Karpas-422 (cell line): ENCODE results near the gene SCRT2. TPM values are rescaled to one million over a fixed set of nuclear protein-coding genes. Genes with fewer than 3 reads are reported as not detected.

Experiments used
- DNase-seq: peaks from one replicate; pipeline ENCODE4 v3.0.0-alpha.2; 2015
- H2AFZ ChIP-seq: fragments of 200-600 bp; sonication (generic); 2 replicates; pipeline ENCODE4 v1.6.1; 2014; ENCODE audit warnings: antibody characterized with exemption, low read length, mixed read lengths
- H3K27ac ChIP-seq: fragments of 200-600 bp; sonication (generic); 2 replicates; pipeline ENCODE4 v1.5.1; 2014; ENCODE audit warnings: mild to moderate bottlenecking, low read length, moderate library complexity
- H3K27me3 ChIP-seq: fragments of 200-600 bp; sonication (generic); 2 replicates; pipeline ENCODE4 v1.6.1; 2014; ENCODE audit warnings: low read length, mixed read lengths
- H3K36me3 ChIP-seq: fragments of 200-600 bp; sonication (generic); 2 replicates; pipeline ENCODE4 v1.6.1; 2014; ENCODE audit warnings: low read length, mixed read lengths; ENCODE audit not compliant: insufficient read depth
- H3K4me1 ChIP-seq: fragments of 200-600 bp; sonication (generic); 2 replicates; pipeline ENCODE4 v1.6.1; 2014; ENCODE audit warnings: mild to moderate bottlenecking, low read length, mixed read lengths
- H3K4me2 ChIP-seq: fragments of 200-600 bp; sonication (generic); 2 replicates; pipeline ENCODE4 v1.6.1; 2014; ENCODE audit warnings: low read length, low read depth, mild to moderate bottlenecking; ENCODE audit not compliant: poor library complexity, severe bottlenecking
- H3K4me3 ChIP-seq: fragments of 200-600 bp; sonication (generic); 2 replicates; pipeline ENCODE4 v1.5.1; 2014; ENCODE audit warnings: mild to moderate bottlenecking, antibody characterized with exemption, low read length, mixed read lengths
- H3K79me2 ChIP-seq: fragments of 200-600 bp; sonication (generic); 2 replicates; pipeline ENCODE4 v1.6.1; 2014; ENCODE audit warnings: mild to moderate bottlenecking, low read length, mixed read lengths
- H3K9ac ChIP-seq: fragments of 200-600 bp; sonication (generic); 2 replicates; pipeline ENCODE4 v1.6.0; 2014; ENCODE audit warnings: low read length
- H3K9me2 ChIP-seq: fragments of 200-600 bp; sonication (generic), shearing (Covaris generic); replicated peaks from 2 replicates; pipeline ENCODE4 v1.6.0; 2014; ENCODE audit warnings: mild to moderate bottlenecking, low read length, moderate library complexity; ENCODE audit not compliant: insufficient read depth
- H3K9me3 ChIP-seq: fragments of 300-700, 200-600 bp; sonication (generic); 2 replicates; pipeline ENCODE4 v1.6.1; 2014; ENCODE audit warnings: low read length, mixed read lengths
- H4K20me1 ChIP-seq: fragments of 200-600 bp; sonication (generic); 2 replicates; pipeline ENCODE4 v1.6.1; 2014; ENCODE audit warnings: mild to moderate bottlenecking, antibody characterized with exemption, low read length, low read depth; ENCODE audit not compliant: insufficient read depth
- total RNA-seq: library from RNA; depleted of rRNA; stranded (reverse); fragments of >200 nt; shearing (Covaris generic); gene quantifications from 2 replicates; pipeline ENCODE4 v1.2.3, GENCODE V29; 2014; ENCODE audit warnings: low replicate concordance

SCRT2 gene
- total RNA-seq, 1 experiment from 2014 or later, result not detected

DNA sequence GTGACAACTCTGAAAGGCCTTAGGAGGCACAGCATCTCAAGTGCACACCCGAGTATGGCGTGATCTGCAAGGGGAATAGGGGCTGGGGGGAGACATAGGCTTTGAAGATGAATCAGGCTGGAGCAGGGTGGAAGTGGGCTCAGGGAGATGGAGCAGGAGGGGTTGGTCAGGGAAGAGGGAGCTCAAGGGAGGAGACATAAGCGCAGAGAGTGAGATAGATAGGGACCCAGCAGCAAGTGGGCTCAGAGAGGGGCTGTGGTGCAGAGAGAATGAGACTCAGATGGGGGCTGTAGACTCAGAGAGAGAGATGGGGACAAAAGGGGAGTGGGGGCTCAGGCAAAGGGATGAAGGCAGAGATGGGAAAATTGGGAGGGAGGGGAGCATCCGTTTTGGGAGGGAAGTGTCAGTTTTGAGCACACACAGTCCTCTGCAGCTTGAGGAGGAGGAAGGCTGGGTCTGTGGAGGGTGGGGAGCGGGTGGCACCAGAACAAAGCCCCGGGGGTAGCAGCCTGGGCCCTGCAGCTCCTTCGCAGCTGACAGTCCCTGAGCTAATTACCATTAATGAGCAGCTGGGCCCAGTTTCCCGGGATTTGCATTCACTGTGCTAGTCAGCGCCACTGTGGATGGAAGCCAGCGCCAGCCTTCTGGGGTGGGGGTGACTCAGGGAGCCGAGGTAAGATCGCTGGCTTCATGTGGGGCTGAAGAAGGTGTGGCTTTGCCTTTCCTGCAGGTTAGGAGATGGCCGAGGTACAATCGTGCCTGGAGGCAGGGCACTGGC lies 41.3 kb downstream of the SCRT2 start:
- Histone ChIP-seq H3K27ac (no peak overlapping the region), H3K4me3 (no peak overlapping the region), H3K9ac (no peak overlapping the region), H2AFZ (no peak overlapping the region), H4K20me1 (no peaks in the 10 kb centered on the region), H3K9me3 (no peaks in the 10 kb centered on the region), H3K79me2 (no peaks in the 10 kb centered on the region), H3K36me3 (no peaks in the 10 kb centered on the region), H3K4me2 (no peak overlapping the region), H3K4me1 (no peaks in the 10 kb centered on the region), H3K27me3 (no peaks in the 10 kb centered on the region), H3K9me2 (no peaks in the 10 kb centered on the region)
- DNase-seq, result no peak

DNA sequence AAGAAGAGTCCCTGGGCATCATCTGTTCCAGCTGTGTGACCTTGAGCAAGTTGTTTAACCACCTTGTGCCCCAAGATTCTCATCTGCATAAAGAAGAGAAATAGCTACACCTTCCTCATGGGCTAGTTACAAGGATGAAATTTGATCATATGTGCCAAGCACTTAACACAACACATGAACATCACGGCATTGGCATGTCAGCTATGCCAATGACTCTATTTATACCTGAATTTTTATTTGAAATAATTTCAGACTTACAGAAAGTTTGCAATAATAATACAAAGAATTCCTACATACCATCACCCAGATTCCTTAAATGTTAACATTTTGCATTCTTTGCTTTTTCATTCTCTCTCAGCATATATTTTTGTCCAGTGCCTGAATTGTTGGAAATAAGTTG lies 44.5 kb downstream of the SCRT2 start:
- Histone ChIP-seq H3K9me2 (no peaks in the 10 kb centered on the region), H3K4me2 (no peak overlapping the region), H3K79me2 (no peaks in the 10 kb centered on the region), H3K9ac (no peak overlapping the region), H3K4me3 (no peak overlapping the region), H3K4me1 (no peaks in the 10 kb centered on the region), H3K27ac (no peak overlapping the region), H3K27me3 (no peaks in the 10 kb centered on the region), H4K20me1 (no peaks in the 10 kb centered on the region), H3K9me3 (no peaks in the 10 kb centered on the region), H3K36me3 (no peaks in the 10 kb centered on the region), H2AFZ (no peak overlapping the region)
- no peak for DNase-seq

GRCh38 chr20:626579-626978 lies 49.0 kb downstream of the SCRT2 start:
- no peaks in the 10 kb centered on the region for H3K79me2 ChIP-seq
- H3K4me2 ChIP-seq, result no peak overlapping the region
- no peak overlapping the region for H3K4me3 ChIP-seq

DNA sequence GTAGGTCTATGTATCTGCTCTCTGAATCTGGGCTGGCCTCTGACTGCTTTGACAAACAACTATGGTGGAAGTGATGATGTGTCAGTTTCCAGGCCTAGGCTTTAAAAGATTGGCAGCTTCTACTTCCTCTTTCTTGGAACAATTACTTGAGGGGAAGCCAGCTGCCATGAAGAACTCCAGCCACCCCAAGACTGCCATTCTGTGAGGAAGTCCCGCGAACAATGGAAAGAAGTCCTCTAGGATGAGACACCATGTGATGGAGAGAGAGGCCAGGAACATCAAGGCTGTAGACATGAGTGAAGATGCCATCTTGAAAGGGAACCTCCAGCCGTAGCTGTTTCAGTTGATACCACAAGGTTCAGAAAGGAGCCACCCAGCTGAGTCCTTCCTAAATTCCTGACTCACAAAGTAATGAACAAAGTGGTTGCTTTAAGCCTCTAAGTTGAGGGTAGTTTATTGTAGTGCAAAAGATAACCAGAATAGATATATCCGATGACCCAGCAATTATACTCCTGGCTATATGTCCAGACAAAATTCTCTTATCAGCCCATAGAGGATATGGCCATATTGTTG lies 50.2 kb downstream of the SCRT2 start:
- no peak overlapping the region for H3K4me3 ChIP-seq
- no peaks in the 10 kb centered on the region for H3K4me1 ChIP-seq
- H3K79me2 ChIP-seq, result no peaks in the 10 kb centered on the region
- no peak overlapping the region for H3K27ac ChIP-seq
- no peak overlapping the region for H2AFZ ChIP-seq
- H3K36me3 ChIP-seq, result no peaks in the 10 kb centered on the region
- no peak for DNase-seq
- no peaks in the 10 kb centered on the region for H4K20me1 ChIP-seq
- no peak overlapping the region for H3K9ac ChIP-seq
- H3K9me3 ChIP-seq, result no peaks in the 10 kb centered on the region
- no peaks in the 10 kb centered on the region for H3K9me2 ChIP-seq
- H3K27me3 ChIP-seq, result no peaks in the 10 kb centered on the region
- no peak overlapping the region for H3K4me2 ChIP-seq

More at GRCh38 chr20:626579-626978, 49.0 kb downstream of the SCRT2 start:
- Histone ChIP-seq H2AFZ (no peak overlapping the region), H3K27ac (no peak overlapping the region), H3K36me3 (no peaks in the 10 kb centered on the region), H3K27me3 (no peaks in the 10 kb centered on the region), H3K9ac (no peak overlapping the region), H3K4me1 (no peaks in the 10 kb centered on the region), H4K20me1 (no peaks in the 10 kb centered on the region), H3K9me2 (no peaks in the 10 kb centered on the region), H3K9me3 (no peaks in the 10 kb centered on the region)
- DNase-seq, result no peak

DNA sequence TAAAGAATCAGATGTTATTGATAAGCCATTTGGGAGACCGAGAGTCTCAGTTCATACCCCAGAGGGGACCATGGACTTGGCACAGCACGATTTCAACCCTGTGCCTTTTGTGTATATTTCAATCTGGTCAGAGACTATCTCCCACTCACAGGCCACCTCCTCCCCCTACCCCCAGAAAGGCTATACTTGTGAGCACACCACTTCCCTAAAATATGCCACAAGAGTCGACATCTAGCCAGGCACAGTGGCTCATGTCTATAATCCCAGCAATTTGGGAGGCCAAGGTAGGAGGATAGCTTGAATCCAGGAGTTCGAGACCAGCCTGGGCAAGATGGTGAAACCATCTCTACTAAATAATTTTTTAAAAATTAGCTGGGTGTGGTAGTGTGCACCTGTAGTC lies 51.9 kb downstream of the SCRT2 start:
- DNase-seq, result no peak
- no peak overlapping the region for H3K4me2 ChIP-seq
- no peak overlapping the region for H3K4me3 ChIP-seq
- H3K4me1 ChIP-seq, result no peaks in the 10 kb centered on the region
- H4K20me1 ChIP-seq, result no peaks in the 10 kb centered on the region
- no peaks in the 10 kb centered on the region for H3K9me3 ChIP-seq
- no peaks in the 10 kb centered on the region for H3K27me3 ChIP-seq
- H3K36me3 ChIP-seq, result no peaks in the 10 kb centered on the region
- H3K9me2 ChIP-seq, result no peaks in the 10 kb centered on the region
- no peak overlapping the region for H3K9ac ChIP-seq
- H2AFZ ChIP-seq, result no peak overlapping the region
- no peaks in the 10 kb centered on the region for H3K79me2 ChIP-seq
- H3K27ac ChIP-seq, result no peak overlapping the region

- Histone ChIP-seq H3K36me3 (no peaks in the 10 kb centered on the region), H3K27me3 (no peaks in the 10 kb centered on the region), H3K4me1 (no peaks in the 10 kb centered on the region), H4K20me1 (no peaks in the 10 kb centered on the region), H3K79me2 (no peaks in the 10 kb centered on the region), H3K27ac (no peak overlapping the region), H3K4me2 (no peak overlapping the region), H3K9ac (no peak overlapping the region), H3K4me3 (no peak overlapping the region), H3K9me2 (no peaks in the 10 kb centered on the region), H3K9me3 (no peaks in the 10 kb centered on the region), H2AFZ (no peak overlapping the region)
- no peak for DNase-seq
Observed at GRCh38 chr20:623021-623420, 52.6 kb downstream of the SCRT2 start.

DNA sequence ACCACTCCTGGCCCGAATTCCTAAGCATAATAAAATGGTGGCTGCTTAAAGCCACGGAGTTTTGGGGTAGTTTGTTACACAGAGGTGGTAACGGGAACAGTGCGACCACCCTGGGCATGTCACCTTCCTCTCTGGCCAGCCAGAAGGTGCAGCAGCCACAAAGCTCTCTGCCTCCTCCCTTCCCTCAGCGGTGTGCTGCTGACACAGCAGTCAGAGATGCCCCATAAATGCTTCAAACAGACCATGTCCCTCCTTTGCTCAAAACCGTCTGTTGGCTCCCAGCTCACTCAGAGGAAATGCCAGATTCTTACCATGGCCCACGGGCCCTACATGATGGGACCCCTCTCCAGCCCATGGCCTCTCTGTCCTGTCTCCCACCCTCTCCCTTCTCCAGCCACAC lies 53.4 kb downstream of the SCRT2 start:
- no peaks in the 10 kb centered on the region for H4K20me1 ChIP-seq
- no peak overlapping the region for H3K4me3 ChIP-seq
- no peak overlapping the region for H3K27ac ChIP-seq
- DNase-seq, result no peak
- H3K9me2 ChIP-seq, result no peaks in the 10 kb centered on the region
- no peaks in the 10 kb centered on the region for H3K36me3 ChIP-seq
- H3K4me1 ChIP-seq, result no peaks in the 10 kb centered on the region
- no peak overlapping the region for H3K9ac ChIP-seq
- no peaks in the 10 kb centered on the region for H3K9me3 ChIP-seq
- no peak overlapping the region for H2AFZ ChIP-seq
- H3K79me2 ChIP-seq, result no peaks in the 10 kb centered on the region
- no peaks in the 10 kb centered on the region for H3K27me3 ChIP-seq
- no peak overlapping the region for H3K4me2 ChIP-seq

DNA sequence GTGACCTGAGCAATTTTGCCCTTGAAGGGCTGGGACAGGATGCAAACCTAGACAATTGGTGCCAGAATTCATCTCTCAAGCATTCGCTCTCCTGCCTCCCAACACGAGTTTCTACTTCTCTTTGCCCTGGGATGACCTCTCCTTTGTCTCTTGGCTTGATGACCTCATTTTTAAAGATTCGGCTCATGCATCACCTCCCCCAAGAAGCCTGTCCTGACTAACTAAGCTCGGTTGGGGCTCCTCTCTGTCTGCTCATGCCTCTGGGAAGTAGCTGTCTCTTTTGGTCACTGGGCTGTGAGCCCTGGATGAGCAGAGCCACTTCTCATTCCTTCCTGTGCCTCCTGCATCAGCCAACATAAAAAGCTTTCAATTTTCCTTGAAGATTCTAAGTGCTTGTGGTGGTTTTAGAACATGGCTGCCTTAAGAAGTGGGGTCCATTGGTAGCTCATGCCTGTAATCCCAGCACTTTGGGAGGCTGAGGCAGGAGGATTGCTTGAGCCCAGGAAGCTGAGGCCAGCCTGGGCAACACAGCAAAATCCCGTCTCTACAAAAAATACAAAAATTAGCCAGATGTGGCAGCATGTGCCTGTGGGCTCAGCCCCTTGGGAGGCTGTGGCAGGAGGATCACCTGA lies 54.4 kb downstream of the SCRT2 start:
- Histone ChIP-seq H3K27ac (no peak overlapping the region), H4K20me1 (no peaks in the 10 kb centered on the region), H3K9me2 (no peaks in the 10 kb centered on the region), H3K36me3 (no peaks in the 10 kb centered on the region), H3K9me3 (no peaks in the 10 kb centered on the region), H3K27me3 (no peaks in the 10 kb centered on the region), H3K4me1 (no peaks in the 10 kb centered on the region), H3K9ac (no peak overlapping the region), H3K4me3 (no peak overlapping the region), H3K4me2 (no peak overlapping the region), H3K79me2 (no peaks in the 10 kb centered on the region), H2AFZ (no peak overlapping the region)
- no peak for DNase-seq
